ENCODE results near the gene TBC1D22A.

The TBC1D22A gene

GRCh38 chr22:47201186-47201995, 438.9 kb downstream of the TBC1D22A start:
- no peak overlapping the region for H3K4me3 ChIP-seq (ENCODE audit: low read depth, low read length)
- no peak for TF ChIP-seq CTCF (IDR thresholded peaks at IDR 0.05; ENCODE audit: control insufficient read depth, extremely low read depth, insufficient read depth)
- DNase-seq (ENCODE audit: low read depth): no peak

DNA sequence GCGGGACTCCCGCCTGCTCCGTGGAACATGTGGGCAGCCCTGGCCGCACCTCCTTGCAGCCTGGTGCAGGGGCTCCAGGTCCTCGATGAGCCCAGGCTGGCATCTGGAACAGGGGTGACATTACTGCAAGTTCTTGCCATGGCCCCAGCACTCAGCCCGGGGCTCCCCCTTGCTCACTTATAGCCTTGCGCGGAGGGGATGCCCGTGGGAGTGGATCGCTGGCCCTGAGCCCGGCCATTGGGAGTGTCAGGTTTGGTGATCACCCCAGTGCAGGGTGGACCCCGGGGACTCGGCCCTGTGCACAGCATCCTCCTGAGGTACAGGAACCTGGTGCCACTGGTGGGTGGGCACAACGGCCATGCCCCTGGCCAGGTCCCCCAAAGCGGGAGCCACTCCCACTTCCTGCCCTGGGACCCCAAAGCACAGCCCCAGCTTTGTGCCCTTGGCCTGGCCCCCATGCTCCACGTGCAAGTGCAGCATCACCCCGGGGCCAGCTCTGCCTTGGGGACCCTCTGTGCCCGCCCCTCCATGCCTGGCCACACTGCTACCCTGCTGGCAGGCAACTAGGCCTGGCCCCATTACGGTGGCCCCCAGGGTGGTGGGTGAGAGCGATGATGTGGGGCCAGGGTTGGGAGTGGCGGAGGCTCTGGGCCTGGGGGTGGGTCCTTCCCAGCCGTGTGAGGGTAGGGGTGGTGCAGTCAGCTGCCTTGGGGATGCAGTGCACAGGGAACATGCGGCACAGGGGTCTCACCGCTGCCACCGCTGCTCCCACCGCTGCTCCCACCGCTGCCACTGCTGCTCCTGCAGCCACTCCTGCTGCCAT, 439.8 kb downstream of the TBC1D22A start:
- no peak for TF ChIP-seq CTCF (IDR thresholded peaks at IDR 0.05; ENCODE audit: control insufficient read depth, extremely low read depth, insufficient read depth)
- no peak overlapping the region for H3K4me3 ChIP-seq (ENCODE audit: low read depth, low read length)
- DNase-seq (ENCODE audit: low read depth): no peak

- DNase-seq (ENCODE audit: low read depth): no peak
- no peak for TF ChIP-seq CTCF (IDR thresholded peaks at IDR 0.05; ENCODE audit: control insufficient read depth, extremely low read depth, insufficient read depth)
- H3K4me3 ChIP-seq (ENCODE audit: low read depth, low read length): no peak overlapping the region
Measured at GRCh38 chr22:47202819-47203553, 440.5 kb downstream of the TBC1D22A start.

- TF ChIP-seq CTCF (IDR thresholded peaks at IDR 0.05; ENCODE audit: control insufficient read depth, extremely low read depth, insufficient read depth): no peak
- H3K4me3 ChIP-seq (ENCODE audit: low read depth, low read length): no peak overlapping the region
- DNase-seq (ENCODE audit: low read depth): no peak
Measured at GRCh38 chr22:47203554-47203991, 441.1 kb downstream of the TBC1D22A start.

DNA sequence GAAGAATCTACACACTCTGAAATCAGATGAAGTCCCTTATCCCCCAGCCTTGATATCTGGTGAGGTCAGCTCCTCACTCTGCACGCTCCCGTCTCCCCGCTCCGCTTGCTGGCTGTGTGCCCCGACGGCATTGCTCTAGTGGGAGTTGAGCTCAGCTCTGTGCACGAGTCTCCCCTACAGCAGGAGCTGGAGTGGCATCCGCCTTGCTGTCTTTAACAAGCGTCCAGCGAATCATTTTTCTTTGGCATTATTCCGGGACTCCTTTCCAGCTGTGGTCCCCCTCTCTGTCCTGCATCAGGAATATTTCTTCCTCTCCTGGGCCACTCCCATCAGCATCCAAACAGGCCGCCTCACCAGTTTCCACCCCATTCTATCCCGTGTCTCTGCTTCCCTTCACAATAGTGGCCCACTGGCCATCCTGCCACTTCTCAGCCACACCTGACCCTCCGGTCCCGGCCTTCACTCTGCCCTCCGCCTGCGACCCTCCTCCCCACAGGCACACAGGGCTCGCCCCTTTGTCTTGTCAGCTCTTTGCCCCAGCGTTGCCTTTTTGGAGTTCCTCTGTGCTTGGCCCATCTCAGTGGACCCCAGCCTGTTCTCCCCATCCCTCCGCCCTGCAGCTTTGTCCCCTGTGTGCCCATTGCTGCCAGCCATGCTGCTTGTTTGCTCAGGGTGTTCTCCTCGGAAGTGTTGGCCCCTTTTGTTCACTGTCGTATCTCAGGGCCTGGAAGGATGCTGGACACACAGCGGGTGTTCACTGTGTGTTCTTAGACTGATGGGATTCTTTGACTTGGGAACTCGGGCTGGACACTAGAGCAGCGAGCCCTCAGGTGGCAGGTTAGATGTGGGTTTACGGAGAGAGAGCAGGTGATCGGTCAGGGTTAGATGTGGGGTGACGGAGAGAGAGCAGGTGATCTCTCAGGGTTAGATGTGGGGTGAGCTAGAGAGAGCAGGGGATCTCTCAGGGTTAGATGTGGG, 441.8 kb downstream of the TBC1D22A start:
- no peak for DNase-seq (ENCODE audit: low read depth)
- no peak for TF ChIP-seq CTCF (IDR thresholded peaks at IDR 0.05; ENCODE audit: control insufficient read depth, extremely low read depth, insufficient read depth)
- H3K4me3 ChIP-seq (ENCODE audit: low read depth, low read length): no peak overlapping the region

- no peak for TF ChIP-seq CTCF (IDR thresholded peaks at IDR 0.05; ENCODE audit: control insufficient read depth, extremely low read depth, insufficient read depth)
- H3K4me3 ChIP-seq (ENCODE audit: low read depth, low read length): no peak overlapping the region
- no peak for DNase-seq (ENCODE audit: low read depth)
Measured at GRCh38 chr22:47205081-47205491, 442.6 kb downstream of the TBC1D22A start.
